Omental fat pad (tissue), 4 donors: ENCODE measurements around the gene ALPK3. TPM values are rescaled to one million over a fixed set of nuclear protein-coding genes. Genes with fewer than 3 reads are reported as not detected.
"Not testable (repeated sequence)": the region's sequence is repeated elsewhere in the genome, so short reads cannot be mapped to it uniquely, and the experiment has no call there.

Experiments
- ATAC-seq: fragments of 150-250 bp; one replicate; pipeline ENCODE4 v1.9.1; 2016; ENCODE audit warnings: mild to moderate bottlenecking, moderate library complexity; ENCODE audit not compliant: low FRiP score
- DNase-seq: peaks from one replicate; pipeline ENCODE4 v3.0.0-alpha.2; 2019; ENCODE audit warnings: low spot score
- total RNA-seq, 4 donors: library from RNA; depleted of rRNA; stranded (reverse); fragments of >200 nt; gene quantifications; one replicate each; pipeline ENCODE4 v1.1.0, GENCODE V29; 2016
- TF ChIP-seq, protein P1 (sequence below), 3 donors: fragments of 450-650 bp; IDR thresholded peaks; one replicate each; pipeline ENCODE4 v1.5.1; 2016 to 2017; ENCODE audit warnings: antibody characterized with exemption in 3 of 3, mild to moderate bottlenecking in 3 of 3, moderate library complexity in 2 of 3

ALPK3 gene
- total RNA-seq, 4 donors from 2014 or later: 3.1 to 7.7 (median 3.8) TPM

DNA sequence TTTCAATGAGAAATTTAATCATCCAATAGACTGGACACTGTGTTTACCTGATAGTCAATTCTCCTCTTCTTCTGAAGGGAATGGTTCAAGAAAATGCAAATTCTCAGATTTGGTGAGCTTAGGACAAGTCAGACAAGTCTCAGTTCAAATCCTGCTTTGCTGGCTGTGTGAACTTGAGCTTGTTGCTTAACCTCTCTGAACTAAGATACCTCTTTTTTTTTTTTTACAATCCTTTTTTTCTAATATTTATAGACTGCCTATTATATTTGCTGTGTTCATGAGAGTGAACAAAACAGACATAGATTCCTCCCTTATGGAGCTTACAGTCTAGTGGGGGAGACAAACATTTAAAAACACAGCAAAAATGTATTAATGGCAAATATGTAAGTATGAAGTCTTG lies 59.1 kb downstream of the ALPK3 start:
- TF ChIP-seq, protein P1, sequence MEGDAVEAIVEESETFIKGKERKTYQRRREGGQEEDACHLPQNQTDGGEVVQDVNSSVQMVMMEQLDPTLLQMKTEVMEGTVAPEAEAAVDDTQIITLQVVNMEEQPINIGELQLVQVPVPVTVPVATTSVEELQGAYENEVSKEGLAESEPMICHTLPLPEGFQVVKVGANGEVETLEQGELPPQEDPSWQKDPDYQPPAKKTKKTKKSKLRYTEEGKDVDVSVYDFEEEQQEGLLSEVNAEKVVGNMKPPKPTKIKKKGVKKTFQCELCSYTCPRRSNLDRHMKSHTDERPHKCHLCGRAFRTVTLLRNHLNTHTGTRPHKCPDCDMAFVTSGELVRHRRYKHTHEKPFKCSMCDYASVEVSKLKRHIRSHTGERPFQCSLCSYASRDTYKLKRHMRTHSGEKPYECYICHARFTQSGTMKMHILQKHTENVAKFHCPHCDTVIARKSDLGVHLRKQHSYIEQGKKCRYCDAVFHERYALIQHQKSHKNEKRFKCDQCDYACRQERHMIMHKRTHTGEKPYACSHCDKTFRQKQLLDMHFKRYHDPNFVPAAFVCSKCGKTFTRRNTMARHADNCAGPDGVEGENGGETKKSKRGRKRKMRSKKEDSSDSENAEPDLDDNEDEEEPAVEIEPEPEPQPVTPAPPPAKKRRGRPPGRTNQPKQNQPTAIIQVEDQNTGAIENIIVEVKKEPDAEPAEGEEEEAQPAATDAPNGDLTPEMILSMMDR (IDR thresholded peaks at IDR 0.05): no peak
- ATAC-seq: no peak
- no peak for DNase-seq

DNA sequence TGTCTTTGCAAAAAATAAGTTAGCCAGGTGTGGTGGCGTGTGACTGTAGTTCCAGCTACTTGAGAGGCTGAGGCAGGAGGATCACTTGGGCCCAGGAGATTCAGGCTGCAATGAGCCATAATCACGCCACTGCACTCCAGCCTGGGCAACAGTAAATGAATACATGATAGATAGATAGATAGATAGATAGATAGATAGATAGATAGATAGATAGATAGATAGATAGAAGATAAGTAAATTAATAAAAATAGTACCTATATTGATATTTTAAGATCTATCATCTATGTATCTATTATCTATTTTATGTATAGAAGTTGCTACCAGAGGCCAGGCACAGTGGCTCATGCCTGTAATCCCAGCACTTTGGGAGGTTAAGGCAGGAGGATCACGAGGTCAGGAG lies 60.5 kb downstream of the ALPK3 start:
- DNase-seq, ATAC-seq: not testable (repeated sequence)

DNA sequence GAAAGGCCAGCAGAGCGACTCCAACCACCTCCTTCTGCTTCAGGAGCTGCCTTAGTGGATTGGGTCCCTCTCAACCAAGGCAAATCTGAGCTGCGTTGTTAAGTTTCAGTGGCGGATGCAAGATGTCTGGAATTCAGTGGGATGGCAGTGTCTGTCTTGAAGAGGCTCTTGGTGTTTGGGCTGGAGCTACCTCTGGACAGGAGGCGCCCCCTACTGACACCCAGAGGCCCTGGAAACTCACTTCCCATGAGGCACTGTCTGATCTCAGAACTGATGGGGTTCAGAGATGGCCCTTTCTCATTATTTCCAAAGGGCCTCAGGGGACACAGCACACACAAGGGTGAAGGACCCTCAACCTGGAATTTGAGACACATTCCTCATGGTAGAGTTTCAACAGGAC lies 61.3 kb downstream of the ALPK3 start:
- DNase-seq (peak; percentile 32), ATAC-seq (peak; percentile 37)

DNA sequence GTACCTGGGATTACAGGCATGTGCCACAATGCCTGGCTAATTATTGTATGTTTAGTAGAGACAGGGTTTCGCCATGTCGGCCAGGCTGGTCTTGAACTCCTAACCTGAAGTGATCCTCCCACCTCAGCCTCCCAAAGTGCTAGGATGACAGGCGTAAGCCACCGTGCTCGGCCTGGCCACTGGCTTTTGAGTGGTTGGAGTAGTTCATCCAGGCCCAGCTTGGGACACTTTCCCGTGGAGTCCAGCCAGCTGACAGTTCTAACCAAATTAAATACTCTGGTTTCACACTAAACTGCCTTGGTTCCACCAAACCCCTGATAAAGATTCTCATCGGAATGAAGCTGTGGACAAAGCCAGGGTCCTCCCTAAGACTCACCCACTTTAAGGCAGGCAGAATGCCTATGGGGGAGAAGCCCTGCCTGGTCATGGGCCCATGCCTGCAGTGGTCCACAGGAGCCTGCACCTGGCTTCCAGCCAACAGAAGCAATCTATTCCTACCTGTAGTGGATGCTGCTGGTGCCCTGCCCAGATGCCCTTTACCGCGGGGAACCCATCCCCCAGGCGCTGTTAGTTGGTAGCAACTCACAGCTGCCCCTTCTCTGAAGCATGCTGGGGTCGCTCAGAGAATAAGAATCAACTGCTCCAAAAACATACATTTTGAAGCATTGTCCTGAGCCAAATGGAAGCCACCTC lies 62.1 kb downstream of the ALPK3 start:
- TF ChIP-seq, protein P1 (IDR thresholded peaks at IDR 0.05): no peak
- no peak for DNase-seq
- no peak for ATAC-seq

More for the DNA sequence above, 61.3 kb downstream of the ALPK3 start:
- TF ChIP-seq, protein P1 (IDR thresholded peaks at IDR 0.05): no peak

DNA sequence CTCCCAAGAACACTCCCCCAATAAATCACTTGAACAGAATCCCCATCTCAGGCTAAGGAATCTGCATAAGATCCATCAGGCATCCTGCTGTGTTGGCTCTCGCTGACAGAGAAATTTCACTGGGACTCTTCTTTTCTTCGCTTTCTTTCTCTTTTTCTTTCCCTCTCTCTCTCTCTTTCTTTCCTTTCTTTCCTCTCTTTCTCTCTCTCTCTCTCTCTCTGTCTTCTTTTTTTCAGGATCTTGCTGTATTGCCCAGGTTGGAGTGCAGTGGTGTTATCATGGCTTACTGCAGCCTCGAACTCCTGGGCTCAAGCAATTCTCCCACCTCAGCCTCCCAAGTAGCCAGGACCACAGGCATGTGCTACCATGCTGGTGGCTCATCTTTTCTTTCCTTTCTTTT lies 62.9 kb downstream of the ALPK3 start:
- TF ChIP-seq, protein P1 (IDR thresholded peaks at IDR 0.05): no peak
- DNase-seq (no peak), ATAC-seq (no peak)

DNA sequence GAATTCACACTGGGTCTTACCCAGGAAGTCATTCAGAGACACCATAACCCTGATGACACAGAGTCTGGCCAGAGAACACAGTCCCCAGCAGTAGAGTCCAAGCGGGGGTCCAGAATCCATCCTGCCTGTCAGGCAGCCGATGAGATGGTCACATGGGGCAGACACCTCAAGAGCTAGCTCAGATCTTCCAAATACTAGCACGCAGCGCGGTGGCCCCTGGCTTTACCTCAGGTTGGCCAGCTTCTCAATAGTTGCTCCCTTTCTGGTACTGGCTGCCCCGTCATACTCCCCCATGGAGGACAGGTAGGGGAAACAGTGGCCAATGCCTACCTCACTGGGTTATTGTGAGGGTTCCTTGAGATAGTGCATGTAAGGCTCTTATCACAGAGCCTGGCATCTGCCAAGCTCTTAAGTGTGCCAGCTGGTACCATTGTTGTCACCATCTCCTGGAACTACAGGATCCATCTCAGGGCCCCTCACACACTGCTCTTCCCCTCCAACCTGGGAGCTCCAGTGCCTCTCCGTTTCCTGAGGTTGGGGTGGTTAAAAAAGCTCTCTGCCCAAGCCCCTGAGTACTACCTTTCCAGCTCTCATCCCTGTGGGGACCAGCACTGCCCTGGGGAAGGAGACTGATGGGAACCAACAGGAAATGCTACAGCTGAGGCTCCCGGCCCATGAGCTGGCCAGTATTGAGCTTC lies 63.8 kb downstream of the ALPK3 start:
- ATAC-seq (no peak), DNase-seq (no peak)
- TF ChIP-seq, protein P1 (IDR thresholded peaks at IDR 0.05): no peak

DNA sequence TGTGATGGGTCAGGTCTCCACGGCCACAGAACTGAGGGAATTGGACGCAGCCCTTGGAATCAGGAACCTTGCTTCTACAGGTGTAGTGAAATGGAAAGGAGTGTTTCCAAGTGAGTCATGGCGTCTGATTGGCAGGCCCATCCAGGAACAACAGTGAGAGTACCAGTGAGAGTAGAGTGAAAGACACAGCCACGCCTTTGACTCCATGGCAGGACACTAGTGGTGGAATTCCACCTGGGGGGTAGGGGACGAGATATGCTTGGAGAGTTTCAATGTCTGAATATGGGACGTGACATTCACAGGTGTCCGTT lies 64.3 kb downstream of the ALPK3 start:
- no peak for DNase-seq
- TF ChIP-seq, protein P1 (IDR thresholded peaks at IDR 0.05): no peak
- ATAC-seq: no peak
